GM18861 (cell line): Measurements from ENCODE around the gene GPC4.
A peak's percentile ranks its signal among the peaks of the same experiment; 100 is the strongest.
"Not testable (repeated sequence)": the region's sequence is repeated elsewhere in the genome, so short reads cannot be mapped to it uniquely, and the experiment has no call there.

ENCODE experiments used
- ATAC-seq: cut with Tn5 transposase; IDR thresholded peaks from one replicate; pipeline ENCODE4 v1.9.1; 2021; ENCODE audit not compliant: unreplicated experiment

The GPC4 gene

DNA sequence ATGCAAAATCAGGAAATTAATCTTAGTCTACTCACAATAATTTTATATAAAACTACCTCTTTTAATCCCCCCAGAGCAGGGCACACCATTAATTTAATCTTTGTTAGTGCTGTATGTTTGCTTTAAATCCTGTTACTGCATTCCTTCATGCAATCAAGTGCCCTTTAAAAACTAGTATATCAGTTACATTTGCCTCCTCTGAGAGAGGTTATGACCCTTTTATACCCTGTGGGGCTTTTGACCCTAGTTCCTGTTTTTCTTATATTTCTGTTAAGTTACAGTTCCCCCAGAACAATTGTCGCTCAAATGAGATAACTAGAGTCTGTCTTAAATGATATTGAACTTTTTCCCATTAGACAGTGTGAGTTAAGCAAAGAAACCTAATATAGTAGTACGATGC lies 46.2 kb downstream of the GPC4 start:
- ATAC-seq, result no peak

DNA sequence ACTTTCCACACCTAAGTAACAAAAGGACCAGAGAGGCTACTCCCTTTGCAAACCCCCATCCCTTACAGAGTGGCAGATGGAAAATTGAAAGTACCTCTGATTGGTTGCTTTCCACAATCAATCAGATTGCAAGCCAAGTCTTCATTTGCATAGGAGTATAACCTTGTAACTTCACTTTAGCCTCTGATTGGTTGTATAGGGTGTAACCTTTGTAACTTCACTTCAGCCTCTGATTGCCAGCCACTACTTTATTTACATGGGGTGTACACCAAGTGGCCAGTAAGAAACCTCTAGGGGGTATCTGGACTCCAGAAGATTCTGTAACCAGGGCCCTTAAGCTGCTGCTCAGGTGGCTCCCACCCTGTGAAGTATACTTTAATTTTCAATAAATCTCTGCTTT lies 48.6 kb downstream of the GPC4 start:
- no peak for ATAC-seq

DNA sequence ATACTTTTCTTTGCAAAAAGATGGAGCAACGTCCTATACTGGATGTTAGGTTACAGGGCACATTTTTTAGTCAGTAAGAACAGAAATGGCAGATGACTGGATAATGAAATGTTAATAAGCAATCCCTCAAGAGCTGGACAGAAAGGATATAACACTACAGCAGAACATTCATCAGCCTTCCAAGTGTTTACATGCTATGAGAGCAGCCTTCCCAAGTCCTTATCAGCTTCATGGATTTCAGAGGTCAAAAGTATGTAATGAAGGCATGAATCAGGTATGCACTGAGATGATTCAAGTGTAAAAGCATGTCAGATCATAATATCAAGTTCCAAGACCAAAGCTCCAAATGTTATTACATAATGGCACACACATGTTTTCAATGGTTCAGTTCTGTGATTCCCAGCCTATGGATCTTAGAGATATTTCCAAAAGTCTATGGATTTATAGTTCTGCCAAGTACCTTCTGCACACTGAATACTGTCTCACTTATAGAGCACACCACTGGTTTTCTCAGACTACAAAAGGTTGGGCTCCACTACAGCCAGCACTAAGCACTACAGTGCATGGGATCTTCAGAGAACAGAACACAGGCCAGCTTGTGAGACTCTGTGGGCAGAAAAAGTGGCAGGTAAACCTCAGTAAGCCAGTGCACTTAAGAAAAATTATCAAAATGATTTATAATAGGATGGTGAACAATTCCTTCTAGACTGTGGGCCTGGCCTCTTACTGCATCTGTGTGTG lies 49.2 kb downstream of the GPC4 start:
- ATAC-seq, result no peak

DNA sequence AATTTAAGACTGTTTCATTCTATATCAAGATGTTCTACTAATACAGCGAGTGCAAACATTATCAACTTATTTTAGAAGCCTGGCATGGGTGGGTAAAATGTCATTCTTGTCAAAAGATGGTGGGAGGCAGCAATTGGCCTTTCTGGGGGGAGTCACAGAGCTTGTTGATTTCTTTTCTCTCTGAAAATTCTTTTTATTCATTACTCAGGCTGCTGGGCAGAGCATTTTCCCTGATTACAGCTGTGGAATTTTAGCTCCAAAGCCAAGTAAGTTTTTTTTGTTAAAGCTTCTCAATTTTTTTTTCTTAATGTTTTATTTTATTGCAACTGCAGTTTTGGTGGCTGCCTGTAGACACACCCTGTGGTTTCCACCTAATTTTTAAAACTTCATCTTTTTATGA lies 50.4 kb downstream of the GPC4 start:
- no peak for ATAC-seq

DNA sequence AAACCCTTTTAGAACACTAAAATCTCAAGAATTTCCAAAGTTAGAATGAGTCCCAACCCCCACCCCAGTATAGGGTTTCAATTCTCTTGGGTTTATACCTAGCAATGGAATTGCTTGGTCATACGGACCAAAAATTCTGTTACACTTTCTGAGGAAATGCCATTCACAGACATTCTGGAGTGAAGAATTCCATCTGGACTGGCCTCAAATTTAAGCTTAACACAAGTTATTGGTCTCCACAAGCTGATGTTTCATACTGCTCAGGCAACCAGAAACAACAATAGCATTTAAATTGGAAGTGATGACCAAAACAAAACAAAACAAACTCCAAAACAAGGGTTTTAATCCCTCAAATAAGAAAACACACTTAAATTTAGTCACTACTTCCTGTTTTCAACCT lies 51.1 kb downstream of the GPC4 start:
- no peak for ATAC-seq

DNA sequence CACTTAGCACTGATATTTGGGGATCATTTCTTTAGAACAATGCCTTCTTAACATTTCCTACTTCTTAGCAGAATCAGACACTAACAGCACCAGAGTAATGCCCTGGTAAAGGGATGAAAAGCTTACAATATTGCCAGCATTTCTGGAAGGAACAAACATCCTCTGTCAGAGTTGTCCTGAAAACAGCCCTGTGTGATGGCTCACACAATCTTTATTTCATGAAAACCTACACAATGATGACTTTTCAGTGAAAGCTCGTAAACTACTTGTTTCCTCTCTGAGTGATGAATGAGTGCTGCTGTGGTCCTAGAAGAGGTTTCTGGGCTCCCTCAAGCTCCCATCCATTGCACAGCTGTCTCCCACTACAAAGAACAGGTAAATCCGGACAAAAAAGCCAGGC lies 52.8 kb downstream of the GPC4 start:
- ATAC-seq, result no peak

DNA sequence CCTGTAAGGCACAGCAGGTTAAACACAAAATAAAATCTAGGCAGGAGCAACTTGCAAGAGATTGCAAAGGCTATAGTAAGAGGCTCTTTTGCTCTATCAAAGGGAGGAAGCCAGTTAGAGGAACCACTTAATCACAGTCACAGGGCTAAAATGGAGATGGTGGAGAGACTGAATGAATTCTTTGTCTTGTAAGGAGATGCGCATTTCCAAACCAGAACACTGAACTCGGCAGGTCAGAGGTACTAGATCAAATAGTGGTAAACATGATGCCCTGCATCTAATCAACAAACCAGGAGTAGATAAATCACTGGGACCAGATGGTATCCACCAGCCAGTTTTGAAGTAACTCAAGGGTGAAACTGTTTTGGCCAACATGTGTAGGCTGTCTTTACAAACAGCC lies 55.8 kb downstream of the GPC4 start:
- ATAC-seq, result no peak

DNA sequence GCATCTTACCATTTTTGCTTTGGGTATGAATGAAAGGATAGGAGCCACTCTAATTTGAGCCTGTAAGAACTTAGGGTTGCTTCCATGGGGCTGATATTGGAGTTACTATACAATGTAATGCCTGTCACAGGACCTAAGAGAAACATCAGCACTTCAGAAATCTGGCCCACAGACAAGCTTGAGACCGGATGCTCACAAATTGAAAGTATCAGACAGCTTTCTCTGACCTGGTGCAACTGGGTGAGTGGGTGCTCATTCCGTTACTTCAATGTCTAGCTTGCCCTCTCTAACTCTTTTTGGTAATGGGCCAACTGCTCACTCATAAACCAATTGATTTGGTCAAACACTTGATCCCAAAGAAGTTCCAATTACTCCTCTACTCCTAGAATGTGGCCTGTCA lies 62.1 kb downstream of the GPC4 start:
- ATAC-seq, result no peak

DNA sequence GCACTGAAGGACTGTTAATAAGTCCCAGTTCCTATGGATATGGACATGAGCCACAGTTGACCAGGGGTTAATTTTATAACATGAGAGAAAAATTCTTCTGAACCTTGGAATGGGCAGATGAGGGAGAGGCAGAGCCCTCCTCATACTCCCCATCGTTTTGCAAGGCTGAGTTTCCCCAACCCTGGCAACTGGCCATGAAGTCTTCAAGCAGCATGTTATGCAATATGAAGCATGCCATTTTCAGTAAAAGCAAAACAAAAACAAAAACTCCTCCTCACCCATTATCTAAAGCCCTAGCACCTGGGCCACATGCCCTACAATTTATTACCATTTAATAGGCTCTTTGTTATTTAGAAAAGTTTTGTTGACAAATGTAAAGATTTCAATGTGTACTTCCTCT lies 64.5 kb downstream of the GPC4 start:
- ATAC-seq, result no peak

DNA sequence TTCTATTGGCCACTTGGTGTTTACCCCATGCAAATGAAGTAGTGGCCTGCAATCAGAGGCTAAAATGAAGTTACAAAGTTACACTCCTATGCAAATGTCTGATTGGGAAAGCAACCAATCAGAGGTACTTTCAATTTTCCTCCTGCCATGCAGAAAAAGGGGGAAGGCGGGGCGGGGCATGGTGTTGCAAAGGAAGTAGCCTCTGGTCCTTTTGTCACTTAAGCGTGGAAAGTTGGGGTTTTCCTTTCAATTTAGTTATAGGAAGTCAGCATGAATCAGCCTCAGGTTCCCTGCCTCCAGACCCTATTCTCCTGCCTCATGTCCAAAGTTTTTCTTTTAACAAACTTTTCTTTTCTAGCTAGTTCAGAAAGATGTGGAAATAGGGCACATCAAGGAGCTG lies 69.3 kb downstream of the GPC4 start:
- ATAC-seq, result no peak

DNA sequence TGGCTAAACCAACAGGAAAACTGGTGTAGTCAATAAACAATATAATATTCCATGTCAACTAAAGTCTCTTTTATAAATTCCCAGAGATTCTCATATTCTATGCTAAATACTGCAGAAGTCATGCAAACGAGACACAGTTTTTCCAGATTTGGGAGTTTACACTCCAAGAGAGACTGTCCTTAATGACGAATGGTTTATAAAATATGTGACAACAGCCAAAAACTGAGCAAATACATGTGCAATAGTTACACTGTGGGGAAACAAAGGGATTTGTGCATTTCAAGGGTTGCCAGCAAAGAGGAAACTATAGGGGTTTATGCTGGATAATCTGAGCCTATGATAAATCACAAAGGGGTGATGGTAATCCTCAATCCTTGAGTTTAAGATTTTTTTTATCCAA lies 75.7 kb downstream of the GPC4 start:
- ATAC-seq, result no peak

DNA sequence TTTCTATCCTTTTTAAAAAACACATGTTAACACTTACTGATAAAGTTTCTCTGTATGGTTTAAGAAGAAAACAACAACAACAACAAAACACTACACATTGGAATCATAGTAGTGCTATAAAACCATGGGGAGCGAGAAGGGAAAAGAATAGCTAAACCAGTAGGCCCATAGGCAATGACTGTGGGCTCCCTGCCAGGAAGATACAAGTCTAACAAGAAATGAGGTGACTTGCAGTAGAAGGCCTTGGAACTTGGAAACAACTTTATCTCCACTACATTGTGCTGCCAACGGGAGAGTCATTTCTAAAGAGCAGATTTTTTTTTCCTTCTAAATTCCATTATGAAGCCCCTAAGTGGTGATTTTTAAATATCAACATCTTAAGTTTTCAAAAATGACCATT lies 78.0 kb downstream of the GPC4 start:
- ATAC-seq, result no peak

DNA sequence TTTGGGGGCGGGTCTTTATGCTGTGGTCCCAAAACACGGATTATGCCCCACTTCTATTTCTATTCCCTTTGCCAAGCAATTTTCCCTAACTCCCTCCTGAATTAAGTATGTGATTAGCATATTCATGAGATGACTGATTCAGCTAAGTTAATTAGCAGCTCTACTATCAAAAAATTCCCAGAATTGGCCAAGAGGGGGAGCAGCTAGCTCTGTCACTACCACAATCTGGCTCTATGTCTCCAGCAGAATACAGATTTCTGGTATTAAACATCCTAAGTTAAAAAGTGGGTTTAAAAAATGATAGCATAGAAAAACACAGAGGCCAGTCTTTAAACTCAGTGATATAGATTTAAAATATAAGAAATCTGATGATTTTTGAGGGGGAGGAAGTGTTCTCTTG lies 80.3 kb downstream of the GPC4 start:
- ATAC-seq, result no peak

DNA sequence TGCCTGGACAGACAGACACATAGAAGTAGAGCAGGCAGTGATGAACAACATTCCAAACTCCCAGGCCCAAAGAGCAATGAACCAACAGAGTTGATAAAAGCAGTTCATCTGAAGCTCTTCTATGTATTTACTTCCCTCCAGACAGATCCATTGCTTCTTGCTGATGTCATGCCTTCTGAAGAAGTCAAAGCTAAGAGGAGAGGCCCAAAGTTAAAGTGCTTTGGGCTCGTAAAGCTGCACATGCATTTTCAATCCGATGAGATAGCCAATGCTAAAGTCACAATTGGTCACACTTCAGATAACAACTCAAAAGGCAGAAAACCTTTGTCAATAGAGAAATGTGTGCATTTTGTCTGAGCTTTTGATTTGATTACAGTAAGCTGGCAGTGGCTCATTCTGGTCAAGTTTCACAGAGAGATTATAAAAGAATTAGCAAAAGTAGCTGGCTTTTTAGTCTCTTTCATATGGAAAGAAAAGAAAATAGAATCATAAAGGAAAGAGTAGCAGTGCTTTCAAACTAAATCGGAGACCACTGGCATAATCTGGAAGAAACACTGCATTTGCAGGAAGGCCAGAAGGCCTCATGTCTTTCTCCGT lies 82.0 kb downstream of the GPC4 start:
- ATAC-seq, result no peak

DNA sequence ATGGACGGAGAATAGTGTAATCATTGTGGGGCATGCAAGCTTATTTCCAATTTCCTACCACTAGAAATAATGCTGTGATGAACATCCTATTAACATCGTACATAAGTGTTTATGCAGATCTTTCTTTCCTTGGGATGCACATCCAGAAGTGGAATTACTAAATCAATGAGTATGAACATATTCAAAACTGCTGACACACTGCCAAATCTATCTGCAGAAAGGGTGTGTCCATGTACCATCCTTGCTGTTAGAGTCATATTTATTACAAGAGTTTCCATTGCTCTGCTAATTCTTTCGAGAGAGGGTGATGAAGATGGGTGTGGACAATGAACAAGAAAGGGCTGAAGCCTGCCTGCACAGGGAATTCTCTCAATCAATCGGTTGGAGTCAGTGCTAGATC lies 82.6 kb downstream of the GPC4 start:
- ATAC-seq, result no peak

DNA sequence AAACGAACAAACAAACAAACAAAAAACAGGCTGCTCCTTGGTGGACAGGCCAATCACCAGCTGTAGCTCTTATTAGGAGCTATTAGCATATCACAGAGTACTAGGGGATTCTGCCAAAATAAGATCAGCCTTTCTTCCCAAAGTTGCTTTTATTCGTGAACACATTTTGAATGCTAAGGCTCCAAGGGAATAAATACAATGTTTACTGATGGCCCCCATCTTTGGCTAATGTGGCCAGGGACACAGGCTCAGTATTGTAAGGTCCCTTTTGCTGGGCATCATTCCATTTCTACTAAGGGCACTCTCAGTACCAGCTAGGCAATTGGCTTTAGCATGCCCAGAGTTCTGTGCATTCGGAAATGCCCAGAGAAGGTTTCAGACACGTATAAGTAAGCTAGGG lies 84.3 kb downstream of the GPC4 start:
- ATAC-seq, result no peak

DNA sequence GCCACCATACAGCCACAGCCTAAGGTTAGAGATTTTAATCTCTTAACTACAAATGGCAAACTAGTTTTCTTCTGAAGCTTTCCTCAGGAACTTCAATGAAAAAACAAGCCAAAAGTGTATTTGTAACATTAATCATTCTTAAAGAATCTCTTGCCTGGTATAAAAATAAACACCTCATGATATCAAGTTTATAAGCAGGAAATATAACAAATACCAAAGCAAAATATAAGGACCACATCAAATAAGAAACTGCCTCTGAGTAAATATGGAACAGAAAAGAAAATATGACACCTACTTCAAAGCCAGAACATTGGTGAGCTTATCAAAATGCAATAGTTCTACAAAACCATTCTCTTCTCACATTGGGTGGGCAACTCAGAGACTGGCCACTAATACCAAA lies 89.9 kb downstream of the GPC4 start:
- ATAC-seq, result no peak

DNA sequence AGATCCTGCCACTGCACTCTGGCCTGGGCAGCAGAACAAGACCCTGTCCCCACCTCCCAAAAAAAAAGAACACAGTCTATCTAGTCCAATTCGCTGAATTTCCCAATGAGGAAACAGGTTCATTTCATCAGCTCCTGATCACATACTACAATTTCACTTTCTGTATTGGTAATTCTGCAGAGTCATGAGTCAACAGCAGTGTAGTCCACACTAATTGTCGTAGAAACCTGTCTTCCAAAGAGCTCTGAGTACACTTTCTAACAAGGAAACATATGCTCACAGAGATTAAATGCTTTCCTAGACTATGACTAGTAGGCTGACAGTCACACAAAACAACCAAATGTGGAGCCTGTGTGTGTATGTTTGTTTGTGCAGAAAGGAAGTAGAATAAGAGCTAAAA lies 91.9 kb downstream of the GPC4 start:
- ATAC-seq, result peak; percentile 73

DNA sequence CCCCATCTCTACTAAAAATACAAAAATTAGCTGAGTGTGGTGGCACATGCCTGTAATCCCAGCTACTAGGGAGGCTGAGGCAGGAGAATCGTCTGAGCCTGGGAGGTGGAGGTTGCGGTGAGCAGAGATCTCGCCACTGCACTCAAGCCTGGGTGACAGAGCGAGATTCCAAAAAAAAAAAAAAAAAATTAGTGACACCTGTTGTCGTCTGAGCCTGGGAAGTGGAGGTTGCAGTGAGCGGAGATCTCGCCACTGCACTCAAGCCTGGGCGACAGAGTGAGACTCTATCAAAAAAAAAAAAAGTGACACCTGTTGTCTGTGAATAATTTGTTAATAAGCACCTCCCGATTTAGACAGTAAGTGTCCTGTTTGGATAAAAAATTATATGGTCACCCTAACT lies 93.0 kb downstream of the GPC4 start:
- not testable (repeated sequence) for ATAC-seq

DNA sequence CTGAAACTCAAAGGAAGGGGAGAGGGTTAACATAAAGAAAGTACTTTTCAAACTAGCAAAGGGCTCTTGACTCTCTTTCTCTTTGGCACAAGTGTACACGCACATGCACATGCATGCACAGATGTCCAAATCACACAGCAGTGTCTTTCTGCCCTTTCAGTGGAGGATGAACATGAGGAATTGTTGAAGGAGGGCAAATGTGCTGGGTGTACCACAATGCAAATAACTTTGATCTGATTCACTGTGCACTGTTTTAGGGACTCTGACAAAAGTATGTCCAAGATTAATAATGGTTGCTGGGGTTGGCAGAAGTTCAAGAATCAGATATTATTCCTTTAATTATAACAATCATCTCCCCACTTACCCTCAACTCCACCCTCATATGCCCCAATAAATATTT lies 93.8 kb downstream of the GPC4 start:
- ATAC-seq, result no peak

DNA sequence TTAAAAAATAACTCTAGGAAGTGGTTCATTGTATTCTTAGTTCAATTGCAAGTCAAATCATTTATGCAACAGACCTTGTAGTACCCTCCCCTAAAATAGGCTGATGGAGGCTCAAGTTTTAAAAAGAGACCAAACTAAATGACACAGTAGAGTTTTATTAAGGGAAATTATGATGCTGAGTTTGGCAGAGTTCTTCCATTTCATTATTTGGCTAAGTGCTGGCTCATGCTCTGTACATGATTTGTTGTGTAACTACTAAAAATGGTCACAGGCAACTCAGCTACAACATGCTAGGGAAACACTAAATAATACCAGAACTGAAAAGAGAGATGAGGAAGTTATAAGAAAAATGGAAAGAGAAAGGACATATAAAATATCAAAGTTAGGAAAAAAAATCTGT lies 101.0 kb downstream of the GPC4 start:
- ATAC-seq, result no peak

DNA sequence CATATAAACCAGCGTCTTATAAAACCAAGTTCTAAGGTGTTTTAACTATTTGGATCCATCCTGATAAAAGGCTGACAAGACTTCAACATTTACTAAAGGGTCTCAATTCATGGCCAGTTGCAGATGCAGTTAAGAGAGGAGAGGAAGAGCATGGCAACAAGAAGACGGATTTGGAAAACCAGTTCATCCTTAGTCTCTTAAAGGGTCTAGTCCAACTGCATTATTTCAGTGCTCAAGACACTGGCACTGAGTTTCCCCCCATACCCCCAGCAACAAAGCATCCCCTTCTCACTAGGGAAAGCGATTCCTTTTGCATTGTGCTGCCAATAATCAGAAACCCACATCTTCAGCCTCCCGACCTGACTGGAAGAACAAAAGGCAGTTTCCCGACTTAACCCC lies 106.8 kb downstream of the GPC4 start:
- no peak for ATAC-seq
